Stimulated activated CD4-positive, alpha-beta T cell treated with anti-CD3 and anti-CD28 coated beads, Interleukin-4, amount 100 ng/mL, for 1 hour (primary cell): ENCODE data around the gene METTL26.

Experiments
- DNase-seq: peaks from one replicate; pipeline ENCODE4 v3.0.0-alpha.2; 2020

METTL26 gene

DNA sequence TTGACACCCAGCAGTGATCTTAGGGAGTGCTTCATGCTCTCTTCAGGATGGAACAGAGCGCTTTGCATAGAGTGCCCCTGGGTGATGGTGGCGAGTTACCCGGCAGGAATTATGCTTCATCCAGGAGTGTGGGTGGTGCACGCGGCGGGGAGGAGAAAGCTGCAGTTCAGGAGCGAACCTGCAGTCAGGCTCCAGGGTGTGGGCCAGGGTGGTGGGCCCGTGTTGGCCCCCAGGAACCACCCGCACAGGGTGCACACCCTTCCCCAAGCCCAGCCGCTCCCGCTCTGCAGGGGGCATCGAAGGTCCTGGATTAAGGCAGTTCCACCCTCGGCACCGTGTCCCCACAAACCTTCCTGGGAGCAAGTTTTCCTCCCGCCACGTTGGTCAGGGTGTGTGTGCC, 42.3 kb downstream of the METTL26 start:
- no peak for DNase-seq

GRCh38 chr16:593406-593805, 42.7 kb downstream of the METTL26 start:
- DNase-seq, result no peak

GRCh38 chr16:592518-593306, 43.4 kb downstream of the METTL26 start:
- no peak for DNase-seq

DNA sequence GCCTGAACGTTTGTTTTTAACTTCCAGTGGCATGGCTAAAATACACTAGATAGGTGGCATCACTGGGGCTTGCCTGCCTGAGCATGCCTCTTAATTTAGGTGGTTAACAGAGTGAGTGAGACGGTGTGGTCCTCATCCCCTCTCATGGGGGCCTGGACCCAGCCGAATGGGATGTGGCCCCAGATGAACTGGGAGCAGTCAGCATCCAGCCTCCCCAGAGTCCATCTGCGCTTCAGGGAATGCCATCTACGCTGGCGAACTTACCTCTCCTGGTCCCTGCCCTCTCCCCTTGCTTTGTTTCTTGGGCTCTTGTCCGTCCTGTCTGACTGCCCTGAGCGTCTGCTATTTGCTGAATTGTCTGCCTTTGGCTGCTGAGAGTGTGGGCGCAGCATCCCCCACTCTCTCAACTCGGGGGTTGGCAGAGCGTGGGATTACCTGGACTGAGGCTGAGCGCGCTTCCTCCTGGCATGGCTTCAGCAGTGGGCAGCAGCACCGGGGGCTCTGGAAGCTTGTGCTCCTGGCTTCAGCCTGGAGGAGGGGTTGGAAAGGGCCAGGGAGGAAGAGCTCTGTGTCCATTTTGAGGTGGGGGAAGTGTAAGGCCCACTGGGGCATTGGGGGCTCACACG, 44.1 kb downstream of the METTL26 start:
- DNase-seq, result no peak

DNA sequence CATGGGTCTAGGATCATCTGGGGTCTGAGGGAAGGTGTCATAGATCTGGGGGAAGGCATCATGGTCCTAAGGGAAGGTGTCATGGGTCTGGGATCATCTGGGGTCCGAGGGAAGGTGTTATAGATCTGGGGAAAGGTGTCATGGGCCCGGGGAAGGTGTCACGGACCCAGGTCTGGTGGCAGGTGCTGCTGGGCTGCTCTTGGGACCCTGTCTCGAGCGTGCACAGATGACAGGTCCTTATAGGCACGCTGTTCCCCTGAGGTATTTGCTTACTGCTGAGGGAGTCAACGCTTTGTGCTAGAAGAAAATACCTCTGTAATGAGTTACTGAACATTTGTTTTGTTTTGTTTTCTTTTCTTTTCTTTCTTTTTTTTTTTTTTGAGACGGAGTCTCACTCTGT, 44.9 kb downstream of the METTL26 start:
- no peak for DNase-seq

- DNase-seq, result no peak
These were observed 45.3 kb downstream of the METTL26 start for GRCh38 chr16:590815-591200.

DNA sequence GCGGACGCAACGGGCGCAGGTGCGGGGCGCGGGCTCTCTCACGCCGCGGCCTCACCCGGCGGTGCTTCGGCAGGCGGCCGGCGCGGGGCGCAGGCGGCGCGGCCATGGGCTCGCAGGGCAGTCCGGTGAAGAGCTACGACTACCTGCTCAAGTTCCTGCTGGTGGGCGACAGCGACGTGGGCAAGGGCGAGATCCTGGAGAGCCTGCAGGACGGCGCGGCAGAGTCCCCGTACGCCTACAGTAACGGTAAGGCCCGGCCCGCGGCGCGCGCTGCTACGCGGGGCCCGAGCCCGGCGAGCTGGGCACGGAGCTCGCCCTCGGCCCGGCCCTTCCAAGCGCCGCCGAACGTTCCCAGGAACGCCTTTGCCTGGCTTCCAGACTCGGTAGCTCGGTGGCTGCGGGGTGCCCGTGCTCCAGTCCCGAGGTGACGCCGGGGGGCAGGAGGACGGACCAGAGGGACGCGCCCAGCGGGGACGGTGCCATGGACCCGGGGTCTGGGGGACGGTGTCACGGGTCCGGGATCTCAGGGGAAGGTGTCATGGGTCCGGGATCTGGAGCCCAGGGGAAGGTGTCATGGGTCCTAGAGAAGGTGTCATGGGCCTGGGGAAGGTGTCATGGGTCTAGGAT, 45.8 kb downstream of the METTL26 start:
- DNase-seq, result no peak

GRCh38 chr16:589658-590187, 46.4 kb downstream of the METTL26 start, which contains the start of gene RAB40C:
Gene RAB40C (plus strand): TSS chr16:590066. CDS start chr16:590292, 226 bp downstream.
- DNase-seq, result peak; percentile 99

GRCh38 chr16:588889-589657, 47.0 kb downstream of the METTL26 start:
- peak; percentile 98 for DNase-seq

- no peak for DNase-seq
These were observed 47.5 kb downstream of the METTL26 start for GRCh38 chr16:588639-588888.

- DNase-seq, result no peak
These were observed 49.2 kb downstream of the METTL26 start for GRCh38 chr16:586645-587590.

DNA sequence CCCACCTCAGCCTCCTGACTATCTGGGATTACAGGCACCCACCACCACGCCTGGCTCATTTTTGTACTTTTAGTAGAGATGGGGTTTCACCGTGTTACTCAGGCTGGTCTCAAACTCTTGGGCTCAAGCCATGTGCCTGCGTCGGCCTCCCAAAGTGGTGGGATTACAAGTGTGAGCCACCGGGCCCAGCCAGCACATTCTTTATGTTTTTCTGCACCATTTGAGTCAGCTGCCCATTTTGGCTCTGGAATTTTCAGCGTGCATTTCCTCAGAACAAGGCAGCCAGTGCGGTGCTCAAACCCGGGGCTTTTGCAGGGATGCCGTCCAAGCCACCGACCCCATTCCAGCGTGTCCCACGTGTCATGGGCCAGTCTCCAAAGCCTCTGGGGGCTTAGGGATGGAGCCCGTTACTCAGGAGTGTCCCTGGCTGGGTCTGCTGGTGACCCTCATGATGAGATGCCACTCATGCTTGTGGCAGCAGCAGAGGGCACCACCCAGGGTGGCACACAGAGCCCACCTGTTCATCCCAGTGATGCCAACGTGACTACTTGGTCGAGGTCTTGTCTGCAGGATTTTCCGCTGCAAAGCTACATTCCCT, 50.0 kb downstream of the METTL26 start:
- DNase-seq, result no peak

- DNase-seq, result no peak
These were observed 50.8 kb downstream of the METTL26 start for GRCh38 chr16:585351-585750.
